IPS-NIHi7 (cell line): ENCODE measurements around the gene PMPCA.
"Not testable (repeated sequence)": the region's sequence is repeated elsewhere in the genome, so short reads cannot be mapped to it uniquely, and the experiment has no call there.

Experiments
- DNase-seq: peaks from one replicate; pipeline ENCODE4 v3.0.0; 2012; ENCODE audit warnings: mixed read lengths; ENCODE audit errors: extremely low spot score

PMPCA gene

DNA sequence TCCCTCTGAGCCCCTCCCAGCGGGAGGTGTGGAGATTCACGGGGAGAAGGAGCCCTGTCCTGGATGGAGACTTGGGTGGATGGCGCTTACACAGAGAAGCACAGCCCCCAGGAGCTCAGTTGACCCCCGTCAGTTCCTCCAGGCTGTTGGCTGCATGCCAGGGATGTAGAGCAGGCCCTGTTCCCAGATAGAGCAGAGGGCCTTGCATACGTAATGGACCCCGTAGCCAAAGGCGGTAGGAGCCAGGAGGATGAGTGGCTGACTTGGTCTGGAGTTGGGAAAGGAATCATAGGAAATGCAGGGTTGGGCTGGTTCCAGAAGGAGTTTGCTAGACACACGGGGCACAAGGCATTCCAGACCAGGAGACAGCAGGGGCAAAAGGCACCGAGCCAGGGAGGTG, 2.5 kb downstream of the PMPCA start:
- no peak for DNase-seq

DNA sequence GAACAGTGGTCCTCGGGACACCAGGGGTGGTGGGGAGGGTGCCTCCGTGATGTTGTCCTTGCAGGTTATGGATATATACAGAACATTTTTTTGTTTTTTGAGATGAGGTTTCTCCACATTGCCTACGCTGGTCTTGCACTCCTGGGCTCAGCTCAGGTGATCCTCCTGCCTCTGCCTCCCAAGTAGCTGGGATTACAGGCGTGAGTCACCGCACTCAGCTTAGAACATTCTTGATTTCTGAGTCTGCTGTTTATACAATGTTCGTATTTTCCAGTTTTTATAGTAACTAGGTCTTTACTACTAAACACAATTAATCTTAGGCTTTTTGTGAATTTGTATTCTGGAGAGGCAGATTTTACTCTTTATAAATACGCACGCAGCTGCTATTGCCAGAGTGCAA, 6.0 kb downstream of the PMPCA start:
- DNase-seq, result no peak

DNA sequence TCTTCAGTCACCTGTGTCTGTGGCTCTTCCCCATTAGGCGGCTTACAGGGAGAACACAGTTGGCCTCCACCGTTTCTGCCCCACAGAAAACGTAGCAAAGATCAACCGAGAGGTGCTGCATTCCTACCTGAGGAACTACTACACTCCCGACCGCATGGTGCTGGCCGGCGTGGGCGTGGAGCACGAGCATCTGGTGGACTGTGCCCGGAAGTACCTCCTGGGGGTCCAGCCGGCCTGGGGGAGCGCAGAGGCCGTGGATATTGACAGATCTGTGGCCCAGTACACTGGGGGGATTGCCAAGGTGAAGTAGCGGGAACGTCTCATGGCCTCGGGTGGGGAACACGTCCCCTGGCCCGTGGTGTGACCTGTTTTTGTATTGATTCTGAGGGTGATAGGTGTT, 6.5 kb downstream of the PMPCA start:
- DNase-seq, result no peak

DNA sequence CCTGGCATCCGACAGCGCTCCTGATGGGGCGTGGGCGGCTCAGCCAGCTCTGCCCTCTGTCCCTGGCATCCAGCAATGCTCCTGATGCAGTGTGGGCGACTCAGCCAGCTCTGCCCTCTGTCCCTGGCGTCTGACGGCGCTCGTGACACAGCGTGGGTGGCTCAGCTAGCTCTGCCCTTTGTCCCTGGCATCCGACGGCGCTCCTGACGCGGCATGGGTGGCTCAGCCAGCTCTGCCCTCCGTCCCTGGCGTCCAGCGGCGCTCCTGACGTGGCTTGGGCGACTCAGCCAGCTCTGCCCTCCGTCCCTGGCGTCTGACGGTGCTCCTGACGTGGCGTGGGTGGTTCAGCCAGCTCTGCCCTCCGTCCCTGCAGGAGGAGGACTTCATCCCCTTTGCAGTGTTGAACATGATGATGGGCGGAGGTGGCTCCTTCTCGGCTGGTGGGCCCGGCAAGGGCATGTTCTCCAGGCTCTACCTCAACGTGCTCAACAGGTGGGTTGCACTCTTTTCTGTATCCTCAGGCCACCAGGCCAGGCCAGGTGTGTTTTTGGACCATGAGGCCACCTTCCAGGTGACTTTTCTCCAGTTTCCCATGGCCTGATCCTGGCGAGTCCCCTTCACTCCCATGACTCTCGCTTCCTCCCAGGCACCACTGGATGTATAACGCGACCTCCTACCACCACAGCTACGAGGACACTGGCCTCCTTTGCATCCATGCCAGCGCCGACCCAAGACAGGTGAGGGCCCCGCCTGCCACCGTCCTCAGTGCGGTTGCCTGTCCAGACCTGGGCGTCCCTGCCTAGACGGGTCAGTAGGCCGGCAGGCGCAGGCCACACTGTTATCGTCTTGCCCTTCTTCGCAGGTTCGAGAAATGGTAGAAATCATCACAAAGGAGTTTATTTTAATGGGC, 8.0 kb downstream of the PMPCA start:
- no peak for DNase-seq

DNA sequence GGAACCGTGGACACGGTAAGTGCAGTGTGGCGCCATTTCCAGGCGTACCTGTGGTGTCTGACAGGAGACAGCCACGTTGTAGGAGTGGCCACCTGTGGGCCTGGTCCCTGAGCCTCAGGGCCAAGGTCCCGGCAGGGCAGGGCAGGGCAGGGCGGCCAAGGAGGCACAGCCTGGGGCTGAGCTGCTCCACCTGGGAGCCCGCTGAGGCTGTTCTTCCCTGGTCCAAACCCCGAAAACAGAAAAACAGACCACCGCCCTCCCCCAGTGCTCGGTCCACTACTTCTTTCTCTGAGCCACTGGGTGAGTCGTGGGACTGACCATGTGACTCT, 8.6 kb downstream of the PMPCA start:
- DNase-seq, result no peak

DNA sequence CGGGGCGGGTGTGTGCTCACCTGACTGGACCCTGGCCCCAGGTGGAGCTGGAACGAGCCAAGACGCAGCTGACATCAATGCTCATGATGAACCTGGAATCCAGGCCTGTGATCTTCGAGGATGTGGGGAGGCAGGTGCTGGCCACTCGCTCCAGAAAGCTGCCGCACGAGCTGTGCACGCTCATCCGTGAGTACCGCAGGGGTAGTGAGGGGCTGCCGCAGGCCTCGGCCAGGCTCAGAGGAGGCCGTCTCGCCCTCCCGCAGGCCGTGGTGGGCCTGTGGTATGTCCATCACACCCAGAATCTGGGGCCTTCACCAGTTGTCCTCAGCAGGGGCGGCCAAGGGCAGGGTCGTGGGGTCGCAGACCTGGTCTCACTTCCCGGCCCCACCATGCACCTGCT, 11.3 kb downstream of the PMPCA start:
- no peak for DNase-seq

DNA sequence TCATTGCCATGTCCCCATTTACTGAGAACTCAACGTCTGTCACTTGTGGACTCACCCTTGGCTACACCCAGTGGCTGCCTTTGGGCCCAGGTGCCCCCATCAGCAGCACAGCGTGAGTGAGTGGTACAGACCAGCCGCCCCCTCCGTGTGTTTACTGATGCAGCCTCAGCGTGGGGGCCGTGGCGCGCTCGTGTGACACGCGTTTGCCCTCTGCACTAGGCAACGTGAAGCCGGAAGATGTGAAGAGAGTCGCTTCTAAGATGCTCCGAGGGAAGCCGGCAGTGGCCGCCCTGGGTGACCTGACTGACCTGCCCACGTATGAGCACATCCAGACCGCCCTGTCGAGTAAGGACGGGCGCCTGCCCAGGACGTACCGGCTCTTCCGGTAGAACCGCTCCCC, 12.4 kb downstream of the PMPCA start:
- DNase-seq, result no peak

DNA sequence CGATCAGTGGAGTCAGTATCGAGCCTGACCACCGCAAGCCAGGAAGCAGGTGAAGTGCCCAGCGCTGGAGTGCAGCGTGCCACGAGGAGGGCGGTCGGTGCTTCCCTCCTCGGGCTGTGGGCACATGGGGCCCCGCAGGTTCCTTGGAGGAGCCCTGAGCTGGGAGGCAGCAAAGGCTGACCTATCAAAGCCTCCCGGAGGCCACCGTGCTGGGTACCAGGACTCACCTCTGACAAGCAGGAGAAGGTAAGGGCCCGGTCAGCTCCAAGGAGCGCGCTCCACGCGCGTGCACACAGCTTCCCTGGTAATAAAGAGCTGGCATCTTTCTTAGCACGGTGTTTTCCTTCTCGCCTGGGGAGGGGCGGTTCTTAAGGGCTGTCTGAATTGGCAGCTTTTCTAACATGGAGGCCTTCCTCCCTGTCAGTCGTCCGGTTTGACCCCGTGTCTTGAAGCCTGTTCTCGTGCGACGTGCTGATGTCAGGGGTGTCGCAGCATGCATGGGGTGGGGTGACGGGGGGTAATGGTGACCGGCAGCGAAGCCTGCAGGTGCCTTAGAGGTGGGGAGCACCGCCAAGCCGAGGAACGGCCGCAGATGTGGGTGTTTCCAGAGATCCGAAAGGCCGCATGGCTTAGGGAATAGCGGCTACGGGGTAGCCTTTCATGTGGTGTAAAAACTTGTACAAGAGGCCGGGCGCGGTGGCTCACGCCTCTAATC, 13.1 kb downstream of the PMPCA start:
- no peak for DNase-seq

DNA sequence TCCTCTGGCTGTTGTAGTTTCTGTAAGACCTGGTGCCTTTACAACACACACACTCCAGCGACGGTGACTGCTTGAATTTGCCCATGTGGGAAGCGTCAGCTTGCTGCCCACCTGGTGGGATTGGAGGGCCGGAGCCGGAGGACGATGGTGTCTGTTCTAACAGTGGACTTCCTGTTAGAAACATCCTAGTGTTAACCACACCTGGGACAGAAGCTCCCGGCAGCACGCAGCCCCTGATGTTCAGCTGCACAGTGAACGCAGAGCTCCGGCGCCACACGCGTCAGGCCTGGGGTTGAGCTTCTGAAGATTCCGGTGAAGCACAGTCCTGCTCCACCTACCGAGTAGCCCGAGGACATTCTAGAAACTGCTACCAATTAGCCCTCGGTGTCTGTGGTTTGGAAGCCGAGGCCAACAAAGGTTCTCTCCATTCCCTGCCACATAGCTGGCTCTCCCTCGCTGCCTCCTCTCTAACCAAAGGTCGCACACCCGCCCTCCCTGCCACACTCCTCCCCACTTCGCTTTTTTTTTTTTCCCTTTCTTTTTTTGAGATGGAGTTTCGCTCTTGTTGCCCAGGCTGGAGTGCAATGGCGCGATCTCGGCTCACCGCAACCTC, 14.4 kb downstream of the PMPCA start:
- no peak for DNase-seq

DNA sequence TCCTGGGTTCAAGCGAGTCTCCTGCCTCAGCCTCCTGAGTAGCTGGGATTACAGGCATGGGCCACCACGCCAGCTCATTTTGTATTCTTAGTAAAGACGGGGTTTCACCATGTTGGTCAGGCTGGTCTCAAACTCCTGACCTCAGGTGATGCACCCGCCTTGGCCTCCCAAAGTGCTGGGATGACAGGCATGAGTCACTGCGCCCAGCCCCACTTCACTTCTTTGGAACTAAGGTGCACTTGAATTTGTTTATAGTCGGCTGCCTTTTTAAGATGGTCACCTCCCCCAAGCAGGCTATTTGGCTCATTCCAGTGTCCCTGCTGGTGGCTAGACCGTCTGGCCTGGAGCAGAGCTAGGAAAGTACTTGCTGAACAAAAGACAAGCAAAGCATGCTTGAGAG, 14.9 kb downstream of the PMPCA start:
- DNase-seq, result not testable (repeated sequence)

DNA sequence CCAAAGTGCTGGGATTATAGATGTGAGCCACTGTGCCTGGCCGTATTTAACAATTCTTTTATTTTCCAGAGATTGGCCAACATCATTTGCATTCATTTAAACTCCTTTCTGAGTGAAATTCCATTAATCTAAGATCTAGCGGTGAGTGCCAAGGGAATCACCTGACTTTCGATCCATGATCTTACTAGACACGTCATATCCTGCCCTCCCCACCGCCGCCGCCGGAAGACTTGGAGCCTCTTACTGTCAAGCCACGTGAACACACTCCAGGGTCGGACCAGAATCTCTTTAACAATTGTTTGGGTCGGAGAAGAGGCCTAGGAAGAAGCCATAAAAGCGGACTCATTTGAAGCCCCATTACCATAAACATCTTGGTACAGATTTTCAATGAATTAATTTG, 16.3 kb downstream of the PMPCA start:
- no peak for DNase-seq

DNA sequence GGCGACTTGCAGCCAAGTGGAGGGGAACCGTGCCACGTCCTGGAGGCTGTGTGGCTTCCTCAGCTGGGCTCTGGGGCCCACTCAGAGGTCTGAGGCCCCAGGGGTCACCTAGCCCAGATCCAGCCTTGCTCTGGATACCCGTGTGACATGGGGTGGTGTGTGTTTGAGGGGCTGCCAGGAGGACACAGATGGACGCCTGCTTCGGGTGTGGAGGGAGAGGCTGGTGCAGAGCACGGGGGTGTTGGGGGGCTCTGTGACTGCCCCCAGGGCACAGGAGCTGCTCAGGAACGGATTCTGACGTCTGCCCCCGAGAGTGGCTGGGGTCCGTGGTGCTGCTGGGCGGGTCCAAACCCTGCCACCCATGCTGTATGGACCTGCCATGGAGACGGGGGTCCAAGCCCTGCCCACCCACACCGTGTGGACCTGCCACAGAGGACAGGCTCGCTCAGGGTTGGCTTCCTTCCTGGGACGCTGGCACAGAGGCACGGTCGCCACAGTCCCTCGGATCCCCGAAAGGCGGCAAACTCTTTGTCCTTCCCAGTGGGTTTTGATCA, 18.7 kb downstream of the PMPCA start:
- no peak for DNase-seq

DNA sequence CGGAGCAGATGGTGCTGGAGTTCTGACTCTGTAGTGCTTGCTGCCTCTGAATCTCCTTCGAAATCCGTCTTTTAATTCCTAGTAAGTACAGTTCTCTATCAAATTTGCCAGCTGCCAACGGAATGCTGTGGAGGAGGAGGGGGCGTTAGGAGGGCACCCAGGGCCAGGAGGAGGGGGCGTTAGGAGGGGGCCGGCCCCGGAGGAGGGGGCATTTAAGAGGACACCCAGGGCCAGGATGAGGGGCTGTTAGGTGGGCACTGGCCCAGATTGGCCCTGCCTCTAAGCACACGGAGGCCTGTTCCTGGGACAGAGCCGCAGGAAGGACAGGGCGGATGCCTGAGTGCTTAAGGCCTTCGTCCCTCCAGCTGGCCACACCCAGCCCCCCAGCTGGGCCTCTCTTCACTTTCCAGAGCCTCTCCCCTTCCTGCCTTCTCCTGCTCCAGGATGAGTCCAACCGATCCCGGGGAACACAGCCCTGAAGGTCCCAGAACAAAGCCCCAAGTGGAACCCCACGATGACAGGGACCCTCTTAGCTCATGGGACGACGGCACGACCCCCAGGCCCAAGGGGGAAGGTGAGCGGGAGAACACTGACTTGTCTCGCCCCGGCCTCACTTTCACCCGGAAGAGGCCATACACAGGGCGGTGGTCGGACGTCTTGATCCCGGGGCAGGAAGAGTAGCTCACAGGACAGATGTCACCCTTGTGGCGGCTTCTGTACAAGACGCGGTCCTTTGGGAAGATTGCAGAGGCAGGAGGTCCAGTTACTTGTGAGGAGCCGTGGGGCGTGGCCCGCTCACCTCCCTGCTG, 19.4 kb downstream of the PMPCA start:
- DNase-seq, result no peak

DNA sequence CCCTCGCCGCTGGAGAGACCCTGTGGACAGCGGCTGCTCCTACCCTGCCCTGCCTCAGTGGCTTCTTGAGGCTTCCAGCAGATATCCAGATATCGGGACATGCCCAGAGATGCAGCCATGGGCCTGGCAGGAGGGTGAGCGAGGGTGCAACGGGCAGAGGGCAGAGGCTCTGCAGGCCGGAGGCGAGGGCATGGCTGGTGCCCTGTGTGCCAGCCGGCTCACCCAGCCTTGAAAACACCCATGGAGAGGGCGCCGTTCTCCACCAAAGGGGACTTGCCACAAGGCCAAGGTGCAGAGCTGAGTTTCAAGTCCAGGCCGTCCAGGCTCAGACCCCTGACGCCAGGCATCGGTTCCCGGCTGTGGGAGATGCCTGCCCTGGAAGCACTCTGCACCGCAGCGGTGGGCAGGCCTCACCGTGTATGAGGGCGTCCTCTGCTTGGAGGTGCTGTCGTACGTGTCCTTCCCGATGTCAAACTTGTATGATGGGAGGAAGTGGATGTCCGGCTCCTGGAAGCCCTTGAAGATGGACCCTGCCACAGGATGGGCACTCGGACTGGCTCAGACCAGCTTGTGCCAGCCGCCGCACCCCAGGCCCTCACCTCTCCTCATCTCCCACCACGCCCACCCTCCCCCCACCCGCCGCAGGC, 20.3 kb downstream of the PMPCA start:
- DNase-seq, result no peak

DNA sequence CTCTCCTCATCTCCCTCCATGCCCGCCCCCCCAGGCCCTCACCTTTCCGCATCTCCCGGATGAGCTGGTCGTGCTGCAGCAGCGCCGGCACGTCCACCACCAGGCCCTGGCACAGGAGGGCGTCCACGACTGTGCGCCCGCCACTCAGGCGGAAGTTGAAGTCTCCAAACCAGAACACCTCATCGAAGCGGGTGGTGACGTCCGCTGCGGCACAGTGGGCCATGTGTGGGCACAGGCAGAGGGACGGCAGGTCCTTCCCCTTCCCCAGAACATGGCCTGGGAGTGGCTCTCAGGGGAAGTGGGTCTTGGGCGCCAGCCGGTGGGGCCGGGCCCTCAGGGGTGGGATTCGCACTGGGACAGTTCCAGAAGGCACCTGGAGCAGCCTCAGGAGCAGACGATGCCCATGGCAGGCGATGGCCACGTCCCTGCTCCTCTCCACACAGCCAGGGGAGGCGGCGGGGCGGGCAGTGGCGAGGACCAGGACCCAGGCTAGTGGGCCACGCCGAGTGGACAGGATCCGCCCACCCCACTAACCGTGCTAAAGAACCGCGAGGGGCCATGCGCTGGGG, 21.4 kb downstream of the PMPCA start:
- DNase-seq, result no peak

DNA sequence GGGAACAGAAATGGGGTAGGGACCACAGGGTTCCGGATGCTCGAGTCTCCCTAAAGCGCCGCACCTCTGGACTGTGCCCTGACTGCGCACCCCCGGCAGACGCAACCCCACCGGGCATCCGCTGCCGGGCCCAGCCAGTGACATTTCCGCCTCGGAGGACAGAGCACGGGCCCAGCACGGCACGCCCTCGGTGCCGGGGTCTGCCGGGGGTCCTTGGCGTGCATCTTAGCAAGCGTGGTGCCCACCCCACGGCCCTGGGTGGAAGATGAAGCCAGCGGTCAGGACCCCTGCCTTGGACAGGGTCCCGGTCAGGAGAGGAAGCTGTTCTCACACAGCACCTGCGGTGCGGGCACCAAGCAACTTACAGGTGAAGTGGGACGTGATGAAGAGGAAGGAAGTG, 22.1 kb downstream of the PMPCA start:
- no peak for DNase-seq

DNA sequence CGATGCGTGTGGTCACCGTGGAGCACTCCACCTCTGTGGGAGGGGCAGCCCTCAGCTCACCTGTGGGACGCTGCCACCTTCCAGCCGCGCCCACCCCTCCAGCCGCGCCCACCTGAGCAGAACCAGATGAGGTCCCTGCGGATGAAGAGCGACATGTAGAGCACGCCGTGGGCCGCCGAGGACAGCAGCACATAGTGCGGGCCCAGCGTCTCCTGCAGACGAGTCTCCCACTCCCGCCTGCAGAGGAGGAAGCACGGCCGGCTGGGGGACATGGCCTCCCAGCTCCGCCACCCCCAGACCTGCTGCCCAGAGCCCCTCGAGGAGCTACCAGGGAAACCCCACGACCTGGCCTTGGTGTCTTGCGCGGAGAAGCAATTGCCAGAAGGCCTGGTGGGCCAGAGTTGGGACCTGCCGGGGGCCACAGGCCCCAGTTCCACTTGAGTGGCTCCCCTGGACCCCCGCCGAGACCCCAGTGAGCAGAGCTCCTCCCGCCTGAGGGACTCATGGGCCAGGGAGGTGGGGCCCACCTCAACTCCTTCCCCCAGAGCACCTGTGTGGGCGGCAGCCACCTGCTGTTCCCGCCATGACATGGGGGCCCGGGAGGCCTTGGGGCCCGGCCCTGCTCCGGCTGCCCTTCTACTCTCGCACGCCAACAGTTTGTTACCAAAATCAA, 22.7 kb downstream of the PMPCA start:
- DNase-seq, result no peak

DNA sequence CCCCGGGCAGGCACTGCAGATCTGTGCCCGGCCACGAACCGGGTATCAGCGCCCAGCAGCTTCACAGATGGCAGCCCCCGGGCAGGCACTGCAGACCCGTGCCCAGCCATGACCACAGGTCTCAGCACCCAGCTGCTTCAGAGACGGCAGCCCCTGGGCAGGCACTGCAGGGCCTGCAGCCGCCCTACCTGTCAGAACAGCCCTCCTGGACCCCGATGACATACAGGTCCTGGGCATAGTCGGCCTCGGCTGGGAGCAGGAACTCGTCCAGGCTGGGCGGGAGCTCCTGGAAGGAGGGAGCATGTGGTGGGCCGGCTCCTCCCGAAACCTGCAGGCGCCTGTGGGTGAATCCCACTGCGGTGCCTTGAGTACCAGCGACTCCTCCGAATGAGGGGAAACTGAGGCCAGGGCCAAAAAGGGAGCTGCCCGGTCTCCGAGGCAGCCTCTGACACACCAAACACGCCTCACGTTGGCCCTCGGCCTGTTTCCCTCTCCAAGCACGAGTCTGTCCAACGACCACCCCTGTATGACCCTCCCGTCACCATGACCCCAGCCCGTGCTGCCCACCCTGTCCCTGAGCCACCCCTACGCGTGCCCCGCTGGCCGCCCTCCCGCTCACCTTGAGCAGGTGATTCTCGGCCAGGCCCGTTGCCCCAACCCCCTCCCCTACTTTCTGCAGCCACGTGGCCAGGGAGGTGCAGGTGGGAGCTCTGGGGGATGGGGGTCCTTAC, 23.6 kb downstream of the PMPCA start:
- DNase-seq, result no peak

DNA sequence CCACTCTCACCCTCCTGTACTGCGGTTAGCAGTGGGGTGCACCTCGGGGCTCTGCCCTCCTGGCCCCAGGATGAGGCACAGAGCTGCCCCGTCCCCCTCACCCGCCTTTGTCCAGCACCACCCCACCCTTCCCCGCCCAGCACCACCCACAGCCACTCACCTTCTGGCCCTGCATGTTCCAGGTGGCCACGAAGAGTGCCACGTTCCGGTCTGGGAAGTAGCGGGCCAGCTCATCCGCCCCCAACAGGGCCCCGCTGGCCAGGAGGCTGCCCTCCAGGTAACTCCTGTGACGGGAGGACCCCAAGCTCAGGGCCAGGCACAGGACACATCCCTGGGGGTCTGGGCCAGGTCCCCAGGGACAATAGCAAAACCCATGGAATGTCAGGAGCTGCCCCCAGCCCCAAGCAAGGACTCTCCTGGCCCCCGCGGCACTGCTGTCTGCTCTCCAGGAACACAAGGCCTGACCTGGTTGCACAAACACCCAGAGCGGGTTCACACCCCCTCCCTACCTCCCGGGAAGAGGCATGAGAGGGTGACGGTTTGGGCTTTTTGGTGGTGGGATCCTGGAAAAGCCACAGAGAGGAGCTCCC, 24.2 kb downstream of the PMPCA start:
- DNase-seq, result no peak
